Measurements from ENCODE around the gene ANO8. TPM values are rescaled to one million over a fixed set of nuclear protein-coding genes. Genes with fewer than 3 reads are reported as not detected.

ANO8 gene
- total and polyA plus RNA-seq, 2 of the 13 experiments (the other 11 are each of a cell fraction or from before 2014, with no cell fraction given): 1.8 to 3.5 TPM

DNA sequence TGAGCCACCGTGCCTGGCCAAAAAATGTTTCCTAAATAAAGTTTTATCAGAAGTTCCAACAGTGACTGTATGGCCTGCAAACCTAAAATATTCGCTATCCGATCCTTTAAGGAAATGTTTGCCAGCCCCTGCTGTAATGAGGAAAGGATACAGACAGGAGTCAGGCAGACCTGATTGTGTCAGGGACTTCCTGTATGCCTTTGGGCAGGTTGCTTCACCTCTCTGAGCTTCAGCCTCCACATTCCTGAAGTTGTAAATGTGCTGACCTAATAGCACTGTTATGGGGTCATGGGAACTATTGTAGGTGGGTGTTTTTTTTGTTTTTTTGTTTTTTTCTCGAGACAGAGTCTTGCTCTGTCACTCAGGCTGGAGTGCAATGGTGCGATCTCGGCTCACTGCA is 37.7 kb downstream of the ANO8 start (continued):
- TF ChIP-seq, protein P1, sequence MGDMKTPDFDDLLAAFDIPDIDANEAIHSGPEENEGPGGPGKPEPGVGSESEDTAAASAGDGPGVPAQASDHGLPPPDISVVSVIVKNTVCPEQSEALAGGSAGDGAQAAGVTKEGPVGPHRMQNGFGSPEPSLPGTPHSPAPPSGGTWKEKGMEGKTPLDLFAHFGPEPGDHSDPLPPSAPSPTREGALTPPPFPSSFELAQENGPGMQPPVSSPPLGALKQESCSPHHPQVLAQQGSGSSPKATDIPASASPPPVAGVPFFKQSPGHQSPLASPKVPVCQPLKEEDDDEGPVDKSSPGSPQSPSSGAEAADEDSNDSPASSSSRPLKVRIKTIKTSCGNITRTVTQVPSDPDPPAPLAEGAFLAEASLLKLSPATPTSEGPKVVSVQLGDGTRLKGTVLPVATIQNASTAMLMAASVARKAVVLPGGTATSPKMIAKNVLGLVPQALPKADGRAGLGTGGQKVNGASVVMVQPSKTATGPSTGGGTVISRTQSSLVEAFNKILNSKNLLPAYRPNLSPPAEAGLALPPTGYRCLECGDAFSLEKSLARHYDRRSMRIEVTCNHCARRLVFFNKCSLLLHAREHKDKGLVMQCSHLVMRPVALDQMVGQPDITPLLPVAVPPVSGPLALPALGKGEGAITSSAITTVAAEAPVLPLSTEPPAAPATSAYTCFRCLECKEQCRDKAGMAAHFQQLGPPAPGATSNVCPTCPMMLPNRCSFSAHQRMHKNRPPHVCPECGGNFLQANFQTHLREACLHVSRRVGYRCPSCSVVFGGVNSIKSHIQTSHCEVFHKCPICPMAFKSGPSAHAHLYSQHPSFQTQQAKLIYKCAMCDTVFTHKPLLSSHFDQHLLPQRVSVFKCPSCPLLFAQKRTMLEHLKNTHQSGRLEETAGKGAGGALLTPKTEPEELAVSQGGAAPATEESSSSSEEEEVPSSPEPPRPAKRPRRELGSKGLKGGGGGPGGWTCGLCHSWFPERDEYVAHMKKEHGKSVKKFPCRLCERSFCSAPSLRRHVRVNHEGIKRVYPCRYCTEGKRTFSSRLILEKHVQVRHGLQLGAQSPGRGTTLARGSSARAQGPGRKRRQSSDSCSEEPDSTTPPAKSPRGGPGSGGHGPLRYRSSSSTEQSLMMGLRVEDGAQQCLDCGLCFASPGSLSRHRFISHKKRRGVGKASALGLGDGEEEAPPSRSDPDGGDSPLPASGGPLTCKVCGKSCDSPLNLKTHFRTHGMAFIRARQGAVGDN (CRISPR knock-in tag; IDR thresholded peaks at IDR 0.05): no peak
- TF ChIP-seq GABPA (IDR thresholded peaks at IDR 0.05; ENCODE audit: low read depth, low read length) (no peak), GABPA (CRISPR knock-in tag; IDR thresholded peaks at IDR 0.05; ENCODE audit: low read depth) (no peak), IRF9 (CRISPR knock-in tag; IDR thresholded peaks at IDR 0.05; ENCODE audit: borderline replicate concordance) (no peak), ZNF251 (CRISPR knock-in tag; IDR thresholded peaks at IDR 0.05) (no peak), ZNF333 (CRISPR knock-in tag; IDR thresholded peaks at IDR 0.05; ENCODE audit: borderline replicate concordance) (no peak), ZBTB37 (CRISPR knock-in tag; IDR thresholded peaks at IDR 0.05) (no peak)
